Right lobe of liver (tissue), 6 donors: ENCODE data around the gene KRTAP5-4. TPM values are rescaled to one million over a fixed set of nuclear protein-coding genes. Genes with fewer than 3 reads are reported as not detected.

ENCODE experiments used
- ATAC-seq, 4 donors: fragments of 200-7000 bp; cut with Tn5 transposase; one replicate each; pipeline ENCODE4 v1.9.1; 2020; ENCODE audit warnings: mild to moderate bottlenecking in 4 of 4, moderate library complexity in 4 of 4
- DNase-seq, 3 donors: peaks; one replicate each; pipeline ENCODE4 v3.0.0-alpha.2; 2020
- H3K27ac ChIP-seq, 3 donors: fragments of 200-600 bp; one replicate each; pipeline ENCODE4 v1.8.0; 2022
- H3K27me3 ChIP-seq, 2 donors: fragments of 200-600 bp; one replicate each; pipeline ENCODE4 v1.8.0; 2022
- H3K36me3 ChIP-seq, 4 donors: fragments of 200-600 bp; sonication (generic) in 1 of 4; one replicate each; pipeline versions ENCODE4 v1.5.1 to v1.8.0; 2017 to 2022; ENCODE audit warnings: control low read depth in 1 of 4
- H3K4me1 ChIP-seq, 4 donors: fragments of 200-600 bp; sonication (generic) in 1 of 4; one replicate each; pipeline versions ENCODE4 v1.5.1 to v1.8.0; 2017 to 2022; ENCODE audit warnings: control low read depth in 1 of 4
- H3K4me3 ChIP-seq, 3 donors: fragments of 200-600 bp; one replicate each; pipeline ENCODE4 v1.8.0; 2022
- H3K9me3 ChIP-seq, 4 donors: fragments of 200-600 bp; sonication (generic) in 1 of 4; one replicate each; pipeline versions ENCODE4 v1.5.1 to v1.8.0; 2017 to 2022; ENCODE audit warnings: control low read depth in 1 of 4
- CTCF ChIP-seq, 4 donors: fragments of 200-600 bp in 3 of 4; fragments of 450-650 bp in 1 of 4; IDR thresholded peaks; one replicate each; pipeline versions ENCODE4 v1.5.1 to v1.8.0; 2016 to 2022; ENCODE audit warnings: antibody characterized with exemption in 4 of 4, mild to moderate bottlenecking in 2 of 4
- POLR2A ChIP-seq: fragments of 450-650 bp; IDR thresholded peaks from one replicate; pipeline ENCODE4 v1.6.1; 2017; ENCODE audit warnings: antibody characterized with exemption, mild to moderate bottlenecking
- WGBS: methylation state at CpG from one replicate; pipeline ENCODE4 v1.1.6; 2018; ENCODE audit warnings: low coverage, low lambda C conversion rate; ENCODE audit not compliant: insufficient coverage; ENCODE audit errors: missing lambda C conversion rate; 5-methylcytosine and 5-hydroxymethylcytosine counted together
- intact Hi-C, 2 donors: fragments of 100-400 bp; cut with DNase I; formaldehyde crosslinking; loops; one replicate each; pipeline versions ENCODE4 v1.11.2 to v1.14.1; 2022
- total RNA-seq, 6 experiments: library from RNA; depleted of rRNA in 2 of 6; stranded (reverse); fragments of >200 nt in 2 of 6; fragmentation: NEBNext Ultra II Directional in 3 of 6; extraction: Animal tissue kit (Norgen Biotek cat#: 25700) in 3 of 6; gene quantifications; one replicate each; pipeline versions ENCODE4 v1.1.0 to v1.2.4, GENCODE V29; 2016 to 2023
- donor health status: DM: no; HTN: yes; CAD: no.
- donor health status: DM: no; HTN: no; CAD: no.
- donor health status: DM: no; HTN: no; CAD: no.
- donor health status: DM: no; HTN: yes; CAD: no.
- donor health status: DM: no; HTN: yes; CAD: no.

The KRTAP5-4 gene
- total RNA-seq, 6 experiments from 2014 or later, result not detected

GRCh38 chr11:1628506-1629325 is 6.8 kb upstream of the KRTAP5-4 start:
- TF ChIP-seq POLR2A (no peak), CTCF (IDR thresholded peaks at IDR 0.05) (peak; percentile 77 to 94 (median 90))
- DNase-seq (peak in 1 of 3 donors; percentile 67), ATAC-seq (peak; percentile 90 to 97 (median 92))
- 13% methylated on average over 11 of the region's 35 CpGs for WGBS
- no peak overlapping the region for H3K4me3 ChIP-seq
- H3K9me3 ChIP-seq, result no peaks in the 10 kb centered on the region
- H3K4me1 ChIP-seq, result no peaks in the 10 kb centered on the region
- intact Hi-C loops, result no loop called here
- no peaks in the 10 kb centered on the region for H3K27me3 ChIP-seq
- H3K27ac ChIP-seq, result no peak overlapping the region
- H3K36me3 ChIP-seq, result no peaks in the 10 kb centered on the region

GRCh38 chr11:1625541-1625940 is 3.6 kb upstream of the KRTAP5-4 start:
- Histone ChIP-seq H3K4me1 (no peaks in the 10 kb centered on the region), H3K9me3 (no peaks in the 10 kb centered on the region), H3K27ac (no peak overlapping the region), H3K36me3 (no peaks in the 10 kb centered on the region), H3K4me3 (no peak overlapping the region), H3K27me3 (no peaks in the 10 kb centered on the region)
- DNase-seq (no peak), ATAC-seq (no peak)
- intact Hi-C loops, result no loop called here
- TF ChIP-seq POLR2A (no peak), CTCF (IDR thresholded peaks at IDR 0.05) (no peak)
- no CpG with 5 or more reads among the region's 13 CpGs for WGBS

- no peak for ATAC-seq
- Histone ChIP-seq H3K27me3 (no peaks in the 10 kb centered on the region), H3K4me1 (no peaks in the 10 kb centered on the region), H3K9me3 (no peaks in the 10 kb centered on the region), H3K27ac (no peak overlapping the region), H3K4me3 (no peak overlapping the region), H3K36me3 (no peaks in the 10 kb centered on the region)
- WGBS, result 77% methylated on average over 15 of the region's 16 CpGs
- no peak for TF ChIP-seq CTCF (IDR thresholded peaks at IDR 0.05)
- no peak for TF ChIP-seq POLR2A
- intact Hi-C loops, result no loop called here
- no peak for DNase-seq
Measured at GRCh38 chr11:1624621-1625020, 2.7 kb upstream of the KRTAP5-4 start.

- intact Hi-C loops, result no loop called here
- 74% methylated on average over 5 of the region's 9 CpGs for WGBS
- ATAC-seq (no peak), DNase-seq (no peak)
- Histone ChIP-seq H3K36me3 (no peaks in the 10 kb centered on the region), H3K4me3 (no peak overlapping the region), H3K27me3 (no peaks in the 10 kb centered on the region), H3K4me1 (no peaks in the 10 kb centered on the region), H3K9me3 (no peaks in the 10 kb centered on the region), H3K27ac (no peak overlapping the region)
- TF ChIP-seq POLR2A (no peak), CTCF (IDR thresholded peaks at IDR 0.05) (no peak)
Measured at GRCh38 chr11:1623716-1624115, 1.8 kb upstream of the KRTAP5-4 start.
